SU-DHL-6 (cell line): ENCODE measurements around the gene KCNK2.

Source experiments
- H2AFZ ChIP-seq: fragments of 200-600 bp; sonication (generic); 2 replicates; pipeline ENCODE4 v1.6.1; 2014; ENCODE audit warnings: low read depth, mild to moderate bottlenecking, moderate library complexity, mixed read lengths, antibody characterized with exemption, low read length; ENCODE audit not compliant: severe bottlenecking
- H3F3A ChIP-seq: fragments of 200-600 bp; shearing (Covaris generic); 2 replicates; pipeline ENCODE4 v1.6.0; 2016; ENCODE audit warnings: antibody characterized with exemption, mild to moderate bottlenecking; ENCODE audit not compliant: insufficient read depth
- H3K27ac ChIP-seq: fragments of 200-600 bp; sonication (generic); 2 replicates; pipeline ENCODE4 v1.5.1; 2016; ENCODE audit warnings: low read depth, mild to moderate bottlenecking, low read length, moderate library complexity, mixed read lengths
- H3K27me3 ChIP-seq: fragments of 200-600 bp; sonication (generic), shearing (Covaris generic); 2 replicates; pipeline ENCODE4 v1.6.0; 2014; ENCODE audit warnings: mild to moderate bottlenecking, low read length
- H3K36me3 ChIP-seq: fragments of 200-600 bp; sonication (generic); 2 replicates; pipeline ENCODE4 v1.6.1; 2014; ENCODE audit warnings: mild to moderate bottlenecking, low read length, mixed read lengths
- H3K4me2 ChIP-seq: fragments of 300-600, 200-600 bp; shearing (Covaris generic), sonication (generic); 2 replicates; pipeline ENCODE4 v1.6.0; 2014; ENCODE audit warnings: low read length, low read depth, mild to moderate bottlenecking; ENCODE audit not compliant: poor library complexity, severe bottlenecking
- H3K4me3 ChIP-seq: fragments of 200-600 bp; sonication (generic); 2 replicates; pipeline ENCODE4 v1.5.1; 2014; ENCODE audit warnings: antibody characterized with exemption, low read length, mild to moderate bottlenecking, mixed read lengths; ENCODE audit not compliant: insufficient read depth, poor library complexity, severe bottlenecking
- H3K79me2 ChIP-seq: fragments of 200-600 bp; sonication (generic); 2 replicates; pipeline ENCODE4 v1.6.1; 2014; ENCODE audit warnings: mild to moderate bottlenecking, low read length, moderate library complexity; ENCODE audit not compliant: insufficient read depth
- H3K9ac ChIP-seq: fragments of 200-600 bp; sonication (generic); 2 replicates; pipeline ENCODE4 v1.7.0; 2014; ENCODE audit warnings: mild to moderate bottlenecking, low read length
- H3K9me2 ChIP-seq: fragments of 200-600 bp; sonication (generic); replicated peaks from 2 replicates; pipeline ENCODE4 v1.6.1; 2014; ENCODE audit warnings: low read length; ENCODE audit not compliant: insufficient read depth
- H3K9me3 ChIP-seq: fragments of 200-600 bp; sonication (generic); 2 replicates; pipeline ENCODE4 v1.6.1; 2014; ENCODE audit warnings: low read length, mixed read lengths; ENCODE audit not compliant: insufficient read depth
- H4K20me1 ChIP-seq: fragments of 200-600 bp; sonication (generic); 2 replicates; pipeline ENCODE4 v1.6.1; 2014; ENCODE audit warnings: low read depth, mild to moderate bottlenecking, antibody characterized with exemption, low read length, moderate library complexity, mixed read lengths
- CTCF ChIP-seq: fragments of 200-600 bp; sonication (generic); IDR thresholded peaks from one replicate; pipeline ENCODE4 v1.5.1; 2017; ENCODE audit warnings: antibody characterized with exemption, mild to moderate bottlenecking, low read length, moderate library complexity; ENCODE audit not compliant: insufficient read depth, poor library complexity, severe bottlenecking
- EZH2phosphoT487 ChIP-seq: fragments of 200-600 bp; sonication (generic), shearing (Covaris generic); conservative IDR thresholded peaks from 2 replicates; pipeline ENCODE4 v1.6.1; 2018; ENCODE audit warnings: mild to moderate bottlenecking, antibody characterized with exemption, low read length, moderate library complexity, mixed read lengths

KCNK2 gene

GRCh38 chr1:215082532-215083382, at the start of gene KCNK2:
Gene KCNK2, plus strand, starts transcription at chr1:215082737. Its CDS starts 649 bp downstream, at chr1:215083386.
- Histone ChIP-seq H3K4me3 (no peak within 1 kb of the TSS), H3K27me3 (no peaks in the 10 kb centered on the region)

GRCh38 chr1:215032911-215033526, 49.5 kb upstream of the KCNK2 start:
- TF ChIP-seq CTCF = no peak
- no peak for TF ChIP-seq EZH2phosphoT487
- H3K27ac ChIP-seq = no peak overlapping the region
- no peak overlapping the region for H3K4me2 ChIP-seq
- H3K4me3 ChIP-seq = no peak overlapping the region
- H3K9me2 ChIP-seq = 0 out of 2 replicates have a peak, but pooled peaks cover 4% of the 10 kb centered on the region
- H3K36me3 ChIP-seq = no peaks in the 10 kb centered on the region
- no peaks in the 10 kb centered on the region for H3F3A ChIP-seq
- H2AFZ ChIP-seq = no peak overlapping the region
- H4K20me1 ChIP-seq = no peaks in the 10 kb centered on the region
- no peaks in the 10 kb centered on the region for H3K79me2 ChIP-seq
- no peaks in the 10 kb centered on the region for H3K27me3 ChIP-seq
- H3K9me3 ChIP-seq = no peaks in the 10 kb centered on the region
- H3K9ac ChIP-seq = no peak overlapping the region

More at GRCh38 chr1:215082532-215083382, at the start of gene KCNK2:
- TF ChIP-seq CTCF (no peak), EZH2phosphoT487 (no peak)
- H3F3A ChIP-seq = no peaks in the 10 kb centered on the region
- H4K20me1 ChIP-seq = no peaks in the 10 kb centered on the region
- no peak within 1 kb of the TSS for H3K4me2 ChIP-seq
- no peaks in the 10 kb centered on the region for H3K79me2 ChIP-seq
- no peaks in the 10 kb centered on the region for H3K9me3 ChIP-seq
- H2AFZ ChIP-seq = no peak within 1 kb of the TSS
- H3K27ac ChIP-seq = no peak within 1 kb of the TSS
- no peaks in the 10 kb centered on the region for H3K36me3 ChIP-seq
- no peaks in the 10 kb centered on the region for H3K9me2 ChIP-seq
- no peak within 1 kb of the TSS for H3K9ac ChIP-seq

GRCh38 chr1:215040190-215040589, 42.3 kb upstream of the KCNK2 start:
- H3K79me2 ChIP-seq = no peaks in the 10 kb centered on the region
- H3K4me3 ChIP-seq = no peak overlapping the region
- H3K9me3 ChIP-seq = no peaks in the 10 kb centered on the region
- TF ChIP-seq EZH2phosphoT487 = no peak
- TF ChIP-seq CTCF = no peak
- no peaks in the 10 kb centered on the region for H4K20me1 ChIP-seq
- H3K27me3 ChIP-seq = no peaks in the 10 kb centered on the region
- H3K9ac ChIP-seq = no peak overlapping the region
- H3F3A ChIP-seq = no peaks in the 10 kb centered on the region
- no peak overlapping the region for H2AFZ ChIP-seq
- H3K27ac ChIP-seq = no peak overlapping the region
- 0 out of 2 replicates have a peak, but pooled peaks cover 3% of the 10 kb centered on the region for H3K9me2 ChIP-seq
- H3K4me2 ChIP-seq = no peak overlapping the region
- H3K36me3 ChIP-seq = no peaks in the 10 kb centered on the region
